ENCODE results near the gene ZNF708. TPM values are rescaled to one million over a fixed set of nuclear protein-coding genes. Genes with fewer than 3 reads are reported as not detected.
"Not testable (repeated sequence)": the region's sequence is repeated elsewhere in the genome, so short reads cannot be mapped to it uniquely, and the experiment has no call there.

The ZNF708 gene
- 5.1 and 5.7 TPM in 2 replicates for total RNA-seq (2012; rRNA removed)

DNA sequence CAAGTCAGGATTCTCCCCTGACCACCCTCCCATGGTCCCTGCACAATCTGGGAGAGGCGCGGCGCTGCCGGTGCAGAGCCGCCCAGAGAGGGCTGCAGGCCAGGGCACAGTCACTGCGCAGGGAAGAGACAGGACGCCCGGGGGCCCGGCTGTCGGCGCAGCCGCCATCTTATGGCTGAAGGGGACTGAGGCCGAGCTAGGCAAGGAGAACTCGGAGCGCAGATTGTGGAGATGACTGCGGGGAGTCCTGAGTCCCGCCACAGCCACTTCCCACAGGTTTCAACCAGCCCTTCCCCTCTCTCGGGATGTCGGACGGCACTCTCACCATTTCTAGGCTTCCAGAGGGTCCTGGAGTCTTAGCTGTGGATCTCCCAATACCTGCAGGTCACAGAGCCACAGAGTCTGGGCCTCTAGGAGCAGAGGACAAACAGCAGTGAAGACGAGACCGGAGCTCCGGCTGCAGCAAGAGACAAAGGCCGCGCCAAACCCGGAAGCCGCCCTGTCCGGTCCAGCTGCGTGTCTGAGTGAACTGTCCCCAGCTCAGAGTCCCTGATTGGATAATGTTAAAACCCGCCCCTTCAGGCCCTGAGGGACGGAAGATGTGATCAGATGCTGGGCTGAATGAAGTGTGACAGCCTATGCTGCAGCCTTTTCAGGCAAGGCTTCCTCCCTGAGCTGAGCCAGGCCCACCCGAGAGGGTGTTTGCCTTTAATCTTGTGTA, at the start of gene ZNF708:
TSS of gene ZNF708 (minus strand) at position 526 of the 721 bp plus-strand sequence. CDS start at position 328, 198 bp downstream.
- Histone ChIP-seq H3K4me2 (ENCODE audit: low read length) (peak within 1 kb of the TSS; percentile 85), H3K4me3 (ENCODE audit: low read length) (peak within 1 kb of the TSS; percentile 84), H3K9me3 (replicated peaks; ENCODE audit: low read length) (no peaks in the 10 kb centered on the region), H3K27me3 (ENCODE audit: control insufficient read depth, insufficient read depth, low read length) (no peaks in the 10 kb centered on the region), H3K9ac (ENCODE audit: low read depth, low read length) (peak within 1 kb of the TSS; percentile 97), H3K4me1 (ENCODE audit: control insufficient read depth, insufficient read depth, low read length) (peaks cover 7% of the 10 kb centered on the region), H3K36me3 (ENCODE audit: insufficient read depth, low read length) (peaks cover 9% of the 10 kb centered on the region)

DNA sequence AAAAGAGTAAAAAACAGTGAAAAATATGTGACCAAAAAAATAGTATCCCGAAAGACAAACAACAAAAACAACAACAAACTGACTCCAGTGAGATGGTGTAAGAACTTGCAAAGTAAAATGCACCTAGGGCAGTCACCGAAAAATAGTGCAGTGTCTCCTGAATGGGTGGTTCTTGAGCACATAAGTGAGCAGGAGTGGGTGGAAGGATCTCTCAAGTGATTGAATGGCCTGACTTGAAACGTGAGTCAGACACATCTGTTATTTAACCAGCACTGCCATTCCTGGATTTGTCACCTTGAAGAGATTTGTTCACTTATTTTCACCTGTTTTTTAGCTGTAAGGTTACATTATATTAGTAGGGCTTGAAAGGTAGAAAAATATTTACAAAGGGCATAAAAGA, 33.1 kb upstream of the ZNF708 start:
- no peak overlapping the region for H3K9ac ChIP-seq (ENCODE audit: low read depth, low read length)
- H3K9me3 ChIP-seq (replicated peaks; ENCODE audit: low read length) = no peaks in the 10 kb centered on the region
- H3K27me3 ChIP-seq (ENCODE audit: control insufficient read depth, insufficient read depth, low read length) = no peaks in the 10 kb centered on the region
- no peak overlapping the region for H3K4me3 ChIP-seq (ENCODE audit: low read length)
- H3K4me2 ChIP-seq (ENCODE audit: low read length) = no peak overlapping the region
- peaks cover 36% of the 10 kb centered on the region for H3K36me3 ChIP-seq (ENCODE audit: insufficient read depth, low read length)
- H3K4me1 ChIP-seq (ENCODE audit: control insufficient read depth, insufficient read depth, low read length) = no peaks in the 10 kb centered on the region

DNA sequence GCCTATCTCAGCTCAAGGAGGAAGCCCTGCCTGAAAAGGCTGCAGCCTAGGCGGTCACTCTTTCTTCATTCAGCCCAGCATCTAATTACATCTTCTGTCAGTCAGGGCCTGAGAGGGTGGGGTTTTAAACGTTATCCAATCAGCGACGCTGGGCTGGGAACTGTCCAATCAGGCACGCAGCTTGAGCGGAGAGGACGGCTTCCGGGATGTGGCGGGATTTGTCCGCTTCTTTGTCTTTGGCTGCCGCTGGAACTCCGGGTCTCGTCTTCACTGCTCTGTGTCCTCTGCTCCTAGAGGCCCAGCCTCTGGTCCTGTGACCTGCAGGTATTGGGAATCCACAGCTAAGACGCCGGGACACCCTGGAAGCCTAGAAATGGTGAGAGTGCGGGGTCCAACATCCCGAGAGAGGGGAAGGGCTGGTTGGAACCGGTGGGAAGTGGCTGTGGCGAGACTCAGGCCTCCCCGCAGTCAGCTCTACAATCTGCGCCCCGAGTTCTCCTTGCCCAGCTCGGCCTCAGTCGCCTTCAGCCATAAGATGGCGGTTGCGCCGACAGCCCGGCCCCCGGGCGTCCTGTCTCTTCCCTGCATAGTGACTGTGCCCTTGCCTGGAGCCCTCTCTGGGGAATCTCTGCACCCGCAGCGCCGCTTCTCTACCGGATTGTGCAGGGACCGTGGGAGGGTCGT, 29.7 kb upstream of the ZNF708 start, which contains the start of gene ZNF738:
TSS of gene ZNF738 (plus strand) at position 233 of the 684 bp plus-strand sequence. CDS start at position 374, 141 bp downstream.
- Histone ChIP-seq H3K4me3 (ENCODE audit: low read length) (peak within 1 kb of the TSS; percentile 85), H3K4me2 (ENCODE audit: low read length) (peak within 1 kb of the TSS; percentile 73), H3K4me1 (ENCODE audit: control insufficient read depth, insufficient read depth, low read length) (no peaks in the 10 kb centered on the region), H3K27me3 (ENCODE audit: control insufficient read depth, insufficient read depth, low read length) (no peaks in the 10 kb centered on the region), H3K9me3 (replicated peaks; ENCODE audit: low read length) (no peaks in the 10 kb centered on the region), H3K36me3 (ENCODE audit: insufficient read depth, low read length) (peaks cover 20% of the 10 kb centered on the region), H3K9ac (ENCODE audit: low read depth, low read length) (peak within 1 kb of the TSS; percentile 88)

DNA sequence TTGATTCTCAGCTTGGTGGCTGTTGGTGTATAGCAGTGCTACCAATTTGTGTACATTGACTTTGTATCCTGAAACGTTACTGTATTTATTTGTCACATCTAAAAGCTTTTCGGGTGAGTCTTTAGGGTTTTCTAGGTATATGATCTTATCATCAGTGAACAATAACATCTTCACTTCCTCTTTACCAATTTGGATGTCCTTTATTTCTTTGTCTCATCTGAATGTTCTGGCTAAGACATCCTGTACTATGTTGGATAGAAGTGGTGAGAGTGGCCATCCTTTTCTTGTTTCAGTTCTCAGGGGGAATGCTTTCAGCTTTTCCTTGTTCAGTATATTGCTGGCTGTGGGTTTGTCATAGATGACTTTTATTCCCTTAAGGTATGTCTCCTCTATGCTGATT, 23.6 kb upstream of the ZNF708 start:
- Histone ChIP-seq H3K27me3 (ENCODE audit: control insufficient read depth, insufficient read depth, low read length) (no peaks in the 10 kb centered on the region), H3K4me1 (ENCODE audit: control insufficient read depth, insufficient read depth, low read length) (no peaks in the 10 kb centered on the region), H3K9ac (ENCODE audit: low read depth, low read length) (no peak overlapping the region), H3K4me2 (ENCODE audit: low read length) (no peak overlapping the region), H3K9me3 (replicated peaks; ENCODE audit: low read length) (no peaks in the 10 kb centered on the region), H3K4me3 (ENCODE audit: low read length) (no peak overlapping the region), H3K36me3 (ENCODE audit: insufficient read depth, low read length) (no peaks in the 10 kb centered on the region)

DNA sequence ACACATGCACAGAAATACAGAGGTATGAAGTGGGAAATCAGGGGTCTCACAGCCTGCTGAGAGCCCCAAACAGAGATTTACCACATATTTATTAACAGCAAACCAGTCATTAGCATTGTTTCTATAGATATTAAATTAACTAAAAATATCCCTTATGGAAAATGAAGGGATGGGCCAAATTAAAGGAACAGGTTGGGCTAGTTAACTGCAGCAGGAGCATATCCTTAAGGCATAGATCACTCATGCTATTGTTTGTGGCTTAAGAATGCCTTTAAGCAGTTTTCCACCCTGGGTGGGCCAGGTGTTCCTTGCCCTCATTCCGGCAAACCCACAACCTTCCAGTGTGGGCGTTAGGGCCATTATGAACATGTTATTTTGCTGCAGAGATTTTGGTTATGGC, 15.6 kb upstream of the ZNF708 start:
- H3K9ac ChIP-seq (ENCODE audit: low read depth, low read length); H3K27me3 ChIP-seq (ENCODE audit: control insufficient read depth, insufficient read depth, low read length); H3K4me3 ChIP-seq (ENCODE audit: low read length); H3K4me2 ChIP-seq (ENCODE audit: low read length); H3K4me1 ChIP-seq (ENCODE audit: control insufficient read depth, insufficient read depth, low read length); H3K9me3 ChIP-seq (replicated peaks; ENCODE audit: low read length); H3K36me3 ChIP-seq (ENCODE audit: insufficient read depth, low read length): not testable (repeated sequence)

DNA sequence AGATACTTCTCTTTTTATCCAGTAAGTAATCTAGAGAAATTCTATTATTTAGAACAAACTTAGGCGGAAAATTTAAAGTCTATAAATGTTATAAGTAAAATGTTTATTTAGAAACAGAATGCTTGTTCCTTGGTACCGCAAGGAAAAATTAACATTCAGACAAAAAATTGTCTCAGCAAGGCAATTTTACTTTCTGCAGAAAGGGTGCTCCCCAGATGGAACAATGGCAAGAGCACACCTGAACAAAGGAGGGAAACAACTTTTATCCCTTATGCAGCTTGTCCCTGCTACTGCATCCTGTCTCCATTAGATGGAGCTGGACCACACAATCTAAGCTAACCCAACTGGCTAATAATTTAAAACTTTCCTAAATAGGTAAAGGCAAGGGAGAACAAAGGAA, 6.5 kb upstream of the ZNF708 start:
- H3K4me3 ChIP-seq (ENCODE audit: low read length) = no peak overlapping the region
- no peak overlapping the region for H3K9ac ChIP-seq (ENCODE audit: low read depth, low read length)
- H3K9me3 ChIP-seq (replicated peaks; ENCODE audit: low read length) = peaks cover 3% of the 10 kb centered on the region
- H3K4me1 ChIP-seq (ENCODE audit: control insufficient read depth, insufficient read depth, low read length) = no peaks in the 10 kb centered on the region
- no peaks in the 10 kb centered on the region for H3K36me3 ChIP-seq (ENCODE audit: insufficient read depth, low read length)
- H3K27me3 ChIP-seq (ENCODE audit: control insufficient read depth, insufficient read depth, low read length) = no peaks in the 10 kb centered on the region
- H3K4me2 ChIP-seq (ENCODE audit: low read length) = no peak overlapping the region

DNA sequence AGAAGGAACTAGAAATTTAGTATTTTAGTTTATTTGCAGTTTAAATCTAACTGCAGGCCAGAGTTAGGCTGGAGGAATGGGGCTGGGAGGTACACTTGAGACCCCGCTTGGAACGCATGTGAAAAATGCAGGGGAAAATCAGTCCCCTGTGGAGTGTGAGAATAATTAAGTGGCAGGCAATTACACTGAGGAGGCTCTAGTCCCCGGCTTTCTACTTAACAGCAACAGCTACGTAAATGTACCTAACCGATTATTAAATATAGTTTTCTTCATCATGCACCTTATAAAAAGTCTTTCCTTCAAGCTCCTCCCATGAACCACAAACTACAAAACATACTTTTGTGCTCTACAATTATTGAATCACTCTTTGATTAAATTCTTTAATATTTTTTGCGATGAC, 804 bp downstream of the ZNF708 start:
- Histone ChIP-seq H3K9me3 (replicated peaks; ENCODE audit: low read length) (no peaks in the 10 kb centered on the region), H3K4me1 (ENCODE audit: control insufficient read depth, insufficient read depth, low read length) (peaks cover 7% of the 10 kb centered on the region), H3K27me3 (ENCODE audit: control insufficient read depth, insufficient read depth, low read length) (no peaks in the 10 kb centered on the region), H3K4me2 (ENCODE audit: low read length) (peak overlapping the region; percentile 85), H3K36me3 (ENCODE audit: insufficient read depth, low read length) (peaks cover 9% of the 10 kb centered on the region), H3K4me3 (ENCODE audit: low read length) (peak overlapping the region; percentile 84), H3K9ac (ENCODE audit: low read depth, low read length) (peak overlapping the region; percentile 97)

DNA sequence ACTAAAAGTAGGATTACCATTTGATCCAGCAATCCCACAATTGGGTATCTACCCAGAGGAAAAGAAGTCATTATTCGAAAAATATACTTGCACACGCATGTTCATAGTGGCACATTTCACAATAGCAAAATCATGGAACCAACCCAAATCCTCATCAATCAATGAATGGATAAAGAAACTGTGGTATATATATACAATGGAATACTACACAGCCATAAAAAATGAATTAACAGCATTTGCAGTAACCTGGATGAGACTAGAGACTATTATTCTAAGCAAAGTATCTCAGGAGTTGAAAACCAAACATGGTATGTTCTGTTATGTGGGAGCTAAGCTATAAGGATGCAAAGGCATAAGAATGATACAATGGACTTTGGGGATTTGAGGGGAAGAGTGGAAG, 3.0 kb downstream of the ZNF708 start:
- H3K27me3 ChIP-seq (ENCODE audit: control insufficient read depth, insufficient read depth, low read length) = no peaks in the 10 kb centered on the region

DNA sequence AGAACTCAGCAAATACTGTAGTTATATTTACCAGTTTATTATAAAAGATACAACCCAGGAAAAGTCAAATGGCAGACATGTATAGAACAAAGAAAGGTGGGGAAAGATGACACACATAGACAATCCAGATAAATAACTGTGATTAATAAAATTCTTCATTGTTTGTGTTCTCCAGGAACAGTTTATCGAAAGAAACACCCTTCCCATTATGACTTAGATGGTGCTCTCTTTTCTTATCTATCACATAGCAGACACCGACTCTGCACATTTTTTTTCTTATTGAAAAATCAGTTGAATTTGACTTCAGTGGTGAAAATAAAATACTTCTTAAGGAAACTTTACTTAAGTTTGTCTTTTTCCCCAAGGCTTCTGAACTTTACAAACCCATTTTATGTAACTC, 6.2 kb downstream of the ZNF708 start:
- peak overlapping the region; percentile 16 for H3K9ac ChIP-seq (ENCODE audit: low read depth, low read length)
- H3K4me2 ChIP-seq (ENCODE audit: low read length) = no peak overlapping the region
- H3K36me3 ChIP-seq (ENCODE audit: insufficient read depth, low read length) = peaks cover 10% of the 10 kb centered on the region
- no peaks in the 10 kb centered on the region for H3K9me3 ChIP-seq (replicated peaks; ENCODE audit: low read length)
- H3K4me1 ChIP-seq (ENCODE audit: control insufficient read depth, insufficient read depth, low read length) = peaks cover 6% of the 10 kb centered on the region
- H3K4me3 ChIP-seq (ENCODE audit: low read length) = no peak overlapping the region
- no peaks in the 10 kb centered on the region for H3K27me3 ChIP-seq (ENCODE audit: control insufficient read depth, insufficient read depth, low read length)

More for the DNA sequence above, 3.0 kb downstream of the ZNF708 start:
- Histone ChIP-seq H3K4me1 (ENCODE audit: control insufficient read depth, insufficient read depth, low read length) (peaks cover 7% of the 10 kb centered on the region), H3K36me3 (ENCODE audit: insufficient read depth, low read length) (peaks cover 9% of the 10 kb centered on the region), H3K4me2 (ENCODE audit: low read length) (no peak overlapping the region), H3K9ac (ENCODE audit: low read depth, low read length) (no peak overlapping the region), H3K4me3 (ENCODE audit: low read length) (no peak overlapping the region), H3K9me3 (replicated peaks; ENCODE audit: low read length) (no peaks in the 10 kb centered on the region)

DNA sequence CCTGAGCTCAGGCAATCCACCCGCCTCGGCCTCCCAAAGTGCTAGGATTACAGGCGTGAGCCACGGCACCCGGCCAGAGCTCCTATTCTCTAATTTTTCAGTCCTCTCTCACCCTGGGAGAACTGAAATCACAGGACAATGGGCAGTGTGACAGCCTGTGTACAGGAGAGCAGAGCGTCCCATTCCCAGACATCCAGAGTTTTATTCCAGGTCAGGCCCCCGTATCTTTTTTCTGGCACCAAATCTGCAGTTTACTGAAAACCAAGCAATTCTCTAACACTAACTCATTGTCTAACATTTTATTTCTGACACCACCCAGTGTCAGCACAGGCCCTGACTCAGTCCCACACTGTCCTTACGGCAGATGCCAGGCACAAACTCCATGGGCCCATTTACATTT, 6.7 kb downstream of the ZNF708 start:
- Histone ChIP-seq H3K4me3 (ENCODE audit: low read length) (no peak overlapping the region), H3K4me1 (ENCODE audit: control insufficient read depth, insufficient read depth, low read length) (peaks cover 2% of the 10 kb centered on the region), H3K9me3 (replicated peaks; ENCODE audit: low read length) (no peaks in the 10 kb centered on the region), H3K4me2 (ENCODE audit: low read length) (no peak overlapping the region), H3K9ac (ENCODE audit: low read depth, low read length) (peak overlapping the region; percentile 16), H3K36me3 (ENCODE audit: insufficient read depth, low read length) (peaks cover 13% of the 10 kb centered on the region), H3K27me3 (ENCODE audit: control insufficient read depth, insufficient read depth, low read length) (no peaks in the 10 kb centered on the region)

DNA sequence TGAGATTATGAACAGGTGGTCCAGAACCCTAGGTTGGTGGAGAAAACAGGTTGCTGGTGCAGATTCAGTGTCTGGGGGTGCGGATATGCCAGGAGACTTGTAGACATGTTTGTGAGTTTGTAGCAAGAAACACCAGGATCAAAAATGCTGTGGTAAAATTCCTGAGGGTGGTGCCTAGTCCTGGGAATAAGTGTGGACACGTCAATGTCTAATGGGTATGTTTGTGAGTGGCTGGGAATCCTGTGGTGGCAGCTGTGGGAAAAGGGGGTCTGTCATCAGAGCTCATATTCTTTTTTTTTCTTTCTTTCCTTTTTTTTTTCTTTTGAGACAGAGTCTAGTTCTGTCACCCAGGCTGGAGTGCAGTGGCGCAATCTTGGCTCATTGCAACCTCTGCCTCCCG, 7.2 kb downstream of the ZNF708 start:
- peaks cover 13% of the 10 kb centered on the region for H3K36me3 ChIP-seq (ENCODE audit: insufficient read depth, low read length)

More for the DNA sequence above, 7.2 kb downstream of the ZNF708 start:
- H3K4me3 ChIP-seq (ENCODE audit: low read length) = no peak overlapping the region
- no peak overlapping the region for H3K9ac ChIP-seq (ENCODE audit: low read depth, low read length)
- no peaks in the 10 kb centered on the region for H3K9me3 ChIP-seq (replicated peaks; ENCODE audit: low read length)
- H3K4me2 ChIP-seq (ENCODE audit: low read length) = no peak overlapping the region
- H3K27me3 ChIP-seq (ENCODE audit: control insufficient read depth, insufficient read depth, low read length) = no peaks in the 10 kb centered on the region
- H3K4me1 ChIP-seq (ENCODE audit: control insufficient read depth, insufficient read depth, low read length) = no peaks in the 10 kb centered on the region

Data from skeletal muscle satellite cell (primary cell).